Tibial nerve (tissue), 4 donors: ENCODE measurements around the gene MAP4K2. TPM values are rescaled to one million over a fixed set of nuclear protein-coding genes. Genes with fewer than 3 reads are reported as not detected.

ENCODE experiments used
- DNase-seq, 2 donors: peaks; one replicate each; pipeline ENCODE4 v3.0.0-alpha.2; 2019; ENCODE audit warnings: low spot score in 2 of 2
- H3K27ac ChIP-seq, 4 donors: fragments of 200-600 bp; sonication (generic) in 3 of 4; one replicate each; pipeline ENCODE4 v1.5.1; 2017 to 2019; ENCODE audit warnings: mild to moderate bottlenecking in 1 of 4
- H3K27me3 ChIP-seq, 2 donors: fragments of 200-600 bp; sonication (generic) in 1 of 2; one replicate each; pipeline versions ENCODE4 v1.5.1 to v1.6.0; 2017 to 2019
- H3K36me3 ChIP-seq, 3 donors: fragments of 200-600 bp; sonication (generic); one replicate each; pipeline ENCODE4 v1.5.1; 2018 to 2019
- H3K4me1 ChIP-seq, 4 donors: fragments of 200-600 bp; sonication (generic) in 3 of 4; one replicate each; pipeline ENCODE4 v1.5.1; 2017 to 2019
- H3K4me3 ChIP-seq, 4 donors: fragments of 200-600 bp; sonication (generic) in 3 of 4; one replicate each; pipeline ENCODE4 v1.5.1; 2017 to 2019; ENCODE audit warnings: mild to moderate bottlenecking in 1 of 4, moderate library complexity in 1 of 4
- H3K9me3 ChIP-seq, 4 donors: fragments of 200-600 bp; sonication (generic) in 3 of 4; one replicate each; pipeline ENCODE4 v1.5.1; 2017 to 2019
- CTCF ChIP-seq, 5 experiments: fragments of 200-600 bp in 3 of 5; fragments of 450-650 bp in 2 of 5; sonication (generic) in 3 of 5; IDR thresholded peaks; one replicate each; pipeline ENCODE4 v1.5.1; 2016 to 2019; ENCODE audit warnings: antibody characterized with exemption in 5 of 5, mild to moderate bottlenecking in 3 of 5, moderate library complexity in 2 of 5
- EP300 ChIP-seq, 2 donors: sonication (generic); formaldehyde crosslinking; IDR thresholded peaks; one replicate each; pipeline ENCODE4 v1.6.1; 2017; ENCODE audit warnings: antibody characterized with exemption in 2 of 2, mild to moderate bottlenecking in 1 of 2
- POLR2A ChIP-seq, 2 donors: fragments of 450-650 bp; IDR thresholded peaks; one replicate each; pipeline ENCODE4 v1.6.1; 2017; ENCODE audit warnings: antibody characterized with exemption in 2 of 2, mild to moderate bottlenecking in 2 of 2, moderate library complexity in 2 of 2
- WGBS, 2 donors: methylation state at CpG; one replicate each; pipeline ENCODE4 v1.1.5; 2018; 5-methylcytosine and 5-hydroxymethylcytosine counted together
- total RNA-seq, 4 donors: library from RNA; depleted of rRNA; stranded (reverse); fragments of >200 nt; gene quantifications; one replicate each; pipeline ENCODE4 v1.1.0, GENCODE V29; 2016

Gene MAP4K2
- total RNA-seq, 4 donors from 2014 or later: 10.6 to 22.2 (median 13.5) TPM

- no peaks in the 10 kb centered on the region for H3K9me3 ChIP-seq
- TF ChIP-seq EP300 (IDR thresholded peaks at IDR 0.05) (no peak), POLR2A (IDR thresholded peaks at IDR 0.05) (no peak), CTCF (IDR thresholded peaks at IDR 0.05) (no peak)
- WGBS, 2 donors: 89 to 94% methylated on average over 3 to 13 of the region's 14 CpGs
- no peak for DNase-seq
- peaks cover 0 to 61% (median 13%) of the 10 kb centered on the region in 3 donors for H3K36me3 ChIP-seq
- H3K27ac ChIP-seq: no peak overlapping the region
- H3K4me3 ChIP-seq: no peak overlapping the region
- H3K27me3 ChIP-seq: no peaks in the 10 kb centered on the region
- H3K4me1 ChIP-seq: peaks cover 0 to 5% (median 0%) of the 10 kb centered on the region in 4 donors
Observed at GRCh38 chr11:64791781-64792291, 11.2 kb downstream of the MAP4K2 start.

- Histone ChIP-seq H3K36me3 (peaks cover 0 to 49% (median 3%) of the 10 kb centered on the region in 3 donors), H3K9me3 (no peaks in the 10 kb centered on the region), H3K4me1 (peaks cover 0 to 5% (median 0%) of the 10 kb centered on the region in 4 donors), H3K27ac (no peak overlapping the region), H3K27me3 (no peaks in the 10 kb centered on the region), H3K4me3 (no peak overlapping the region)
- no peak for DNase-seq
- TF ChIP-seq POLR2A (IDR thresholded peaks at IDR 0.05) (no peak), EP300 (IDR thresholded peaks at IDR 0.05) (no peak)
- WGBS, 2 donors: 81 to 86% methylated on average over 23 to 25 of the region's 25 CpGs
Observed at GRCh38 chr11:64790205-64791095, 12.6 kb downstream of the MAP4K2 start.

- no peaks in the 10 kb centered on the region for H3K27me3 ChIP-seq
- no peak overlapping the region for H3K4me3 ChIP-seq
- TF ChIP-seq EP300 (IDR thresholded peaks at IDR 0.05) (no peak), POLR2A (IDR thresholded peaks at IDR 0.05) (no peak), CTCF (IDR thresholded peaks at IDR 0.05) (no peak)
- whole genome bisulfite sequencing, 2 donors: 86% methylated on average over 14 of the region's 15 CpGs
- H3K4me1 ChIP-seq: peaks cover 0 to 5% (median 0%) of the 10 kb centered on the region in 4 donors
- H3K36me3 ChIP-seq: peaks cover 0 to 49% (median 3%) of the 10 kb centered on the region in 3 donors
- no peaks in the 10 kb centered on the region for H3K9me3 ChIP-seq
- no peak for DNase-seq
- H3K27ac ChIP-seq: no peak overlapping the region
Observed at GRCh38 chr11:64789331-64790204, 13.4 kb downstream of the MAP4K2 start.

- Histone ChIP-seq H3K4me1 (peaks cover 0 to 5% (median 0%) of the 10 kb centered on the region in 4 donors), H3K4me3 (no peak overlapping the region), H3K27ac (no peak overlapping the region), H3K27me3 (no peaks in the 10 kb centered on the region), H3K9me3 (no peaks in the 10 kb centered on the region), H3K36me3 (peaks cover 0 to 52% (median 3%) of the 10 kb centered on the region in 3 donors)
- TF ChIP-seq CTCF (IDR thresholded peaks at IDR 0.05) (no peak), POLR2A (IDR thresholded peaks at IDR 0.05) (no peak)
- WGBS, 2 donors: 67 to 80% methylated on average over 7 of the region's 9 CpGs
- DNase-seq: no peak
Observed at GRCh38 chr11:64788321-64789215, 14.4 kb downstream of the MAP4K2 start.
